Brain microvascular endothelial cell (primary cell): ENCODE measurements around the gene NMRK2.
"Not testable (repeated sequence)": the region's sequence is repeated elsewhere in the genome, so short reads cannot be mapped to it uniquely, and the experiment has no call there.

ENCODE experiments used
- DNase-seq: peaks from one replicate; pipeline ENCODE4 v3.0.0-alpha.2; 2020
- H3K27ac ChIP-seq: fragments of 250-450 bp; sonication (Bioruptor Pico); 2 replicates; pipeline ENCODE4 v1.5.1; 2020; ENCODE audit warnings: mild to moderate bottlenecking, moderate library complexity
- H3K27me3 ChIP-seq: fragments of 250-450 bp; sonication (Bioruptor Pico); replicated peaks from 2 replicates; pipeline ENCODE4 v1.5.1; 2020; ENCODE audit warnings: mild to moderate bottlenecking
- H3K36me3 ChIP-seq: fragments of 250-450 bp; sonication (Bioruptor Pico); replicated peaks from 2 replicates; pipeline ENCODE4 v1.5.1; 2020; ENCODE audit warnings: mild to moderate bottlenecking
- H3K4me3 ChIP-seq: 2 replicates; pipeline ENCODE4 v1.5.1; 2011; ENCODE audit warnings: low read depth, mild to moderate bottlenecking, control low read depth, low read length, moderate library complexity
- in situ Hi-C: cut with HindIII; loops from 2 replicates; pipeline ENCODE4 v1.10.0; 2017; ENCODE audit warnings: low sequenced_read_pairs, low pct_ligation_motif_present
- TF ChIP-seq, protein P1 (sequence below): IDR thresholded peaks from 2 replicates; pipeline ENCODE4 v1.5.1; 2011; ENCODE audit warnings: low read depth, mild to moderate bottlenecking, moderate library complexity, low read length, control low read depth, inconsistent platforms; ENCODE audit errors: missing control alignments

The NMRK2 gene

DNA sequence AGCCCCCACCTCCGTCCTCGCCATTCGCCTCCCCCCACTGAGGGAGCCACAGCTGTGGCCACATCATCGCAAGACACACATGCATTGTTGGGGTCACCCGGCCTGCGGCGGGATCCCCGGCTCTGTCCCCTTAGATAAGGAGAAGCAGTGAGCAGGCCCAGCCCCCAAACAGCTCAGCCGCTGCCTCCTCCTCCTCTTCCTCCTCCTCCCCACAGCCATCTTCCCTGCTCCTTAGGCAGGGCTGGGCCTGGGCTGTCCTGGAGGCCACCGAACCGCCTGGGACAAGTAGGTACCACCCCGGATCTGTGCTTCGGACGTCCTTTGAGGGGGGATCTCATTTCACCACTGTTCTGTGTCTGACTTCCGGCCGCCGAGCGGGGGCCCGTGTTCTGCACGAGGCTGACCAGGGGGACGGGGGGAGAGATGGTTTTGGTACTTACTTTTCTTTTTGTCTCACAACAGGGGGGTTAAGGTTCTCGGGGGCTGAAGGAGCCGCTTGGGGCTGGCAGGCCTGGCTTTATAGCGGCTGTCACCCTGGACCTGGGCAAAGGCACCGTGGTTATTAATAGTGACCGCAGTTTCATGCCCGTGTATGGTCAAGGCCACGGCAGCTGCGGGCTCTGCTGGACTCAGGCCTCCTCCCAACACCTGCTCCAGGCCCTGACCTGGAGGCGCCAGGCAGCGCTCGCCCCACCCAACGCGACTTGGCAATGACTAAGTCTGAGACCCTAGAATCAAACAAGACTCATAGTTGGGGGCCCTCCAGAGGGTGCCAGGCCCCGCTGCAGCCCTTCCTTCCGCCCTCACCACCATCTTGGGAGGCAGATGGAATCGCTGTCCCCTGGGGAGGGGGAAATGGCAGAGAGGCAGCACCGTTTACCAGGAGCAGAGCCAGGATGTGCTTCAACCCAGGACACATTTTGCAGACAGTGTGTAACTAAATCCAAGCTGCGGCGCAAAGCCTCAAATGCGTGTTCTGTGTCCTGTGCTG lies 18.3 kb downstream of the NMRK2 start:
- Histone ChIP-seq H3K27ac (no peak overlapping the region), H3K4me3 (no peak overlapping the region), H3K27me3 (no peaks in the 10 kb centered on the region), H3K36me3 (peaks cover 8% of the 10 kb centered on the region)
- TF ChIP-seq, protein P1, sequence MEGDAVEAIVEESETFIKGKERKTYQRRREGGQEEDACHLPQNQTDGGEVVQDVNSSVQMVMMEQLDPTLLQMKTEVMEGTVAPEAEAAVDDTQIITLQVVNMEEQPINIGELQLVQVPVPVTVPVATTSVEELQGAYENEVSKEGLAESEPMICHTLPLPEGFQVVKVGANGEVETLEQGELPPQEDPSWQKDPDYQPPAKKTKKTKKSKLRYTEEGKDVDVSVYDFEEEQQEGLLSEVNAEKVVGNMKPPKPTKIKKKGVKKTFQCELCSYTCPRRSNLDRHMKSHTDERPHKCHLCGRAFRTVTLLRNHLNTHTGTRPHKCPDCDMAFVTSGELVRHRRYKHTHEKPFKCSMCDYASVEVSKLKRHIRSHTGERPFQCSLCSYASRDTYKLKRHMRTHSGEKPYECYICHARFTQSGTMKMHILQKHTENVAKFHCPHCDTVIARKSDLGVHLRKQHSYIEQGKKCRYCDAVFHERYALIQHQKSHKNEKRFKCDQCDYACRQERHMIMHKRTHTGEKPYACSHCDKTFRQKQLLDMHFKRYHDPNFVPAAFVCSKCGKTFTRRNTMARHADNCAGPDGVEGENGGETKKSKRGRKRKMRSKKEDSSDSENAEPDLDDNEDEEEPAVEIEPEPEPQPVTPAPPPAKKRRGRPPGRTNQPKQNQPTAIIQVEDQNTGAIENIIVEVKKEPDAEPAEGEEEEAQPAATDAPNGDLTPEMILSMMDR, result no peak
- no peak for DNase-seq
- in situ Hi-C loops, result no loop called here

DNA sequence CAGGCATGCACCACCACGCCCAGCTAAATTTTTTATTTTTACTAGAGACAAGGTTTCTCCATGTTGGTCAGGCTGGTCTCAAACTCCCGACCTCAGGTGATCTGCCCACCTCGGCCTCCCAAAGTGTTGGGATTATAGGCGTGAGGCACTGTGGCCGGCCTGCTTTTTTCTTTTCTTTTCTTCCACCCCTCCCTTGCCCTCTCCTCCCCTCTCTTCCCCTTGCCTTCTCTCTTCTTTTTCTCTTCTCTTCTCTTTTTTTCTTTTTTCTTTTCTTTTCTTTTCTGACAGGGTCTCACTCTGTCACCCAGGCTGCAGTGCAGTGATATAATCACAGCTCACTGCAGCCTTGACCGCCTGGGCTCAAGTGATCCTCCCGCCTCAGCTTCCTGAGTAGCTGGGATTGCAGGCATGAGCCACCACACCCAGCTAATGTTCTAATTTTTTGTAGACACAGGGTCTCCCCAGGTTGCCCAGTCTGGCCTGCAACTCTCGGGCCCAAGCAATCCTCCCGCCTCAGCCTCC lies 19.9 kb downstream of the NMRK2 start:
- H3K4me3 ChIP-seq, H3K27ac ChIP-seq, H3K27me3 ChIP-seq, in situ Hi-C loops, DNase-seq: not testable (repeated sequence)
- peaks cover 20% of the 10 kb centered on the region for H3K36me3 ChIP-seq

DNA sequence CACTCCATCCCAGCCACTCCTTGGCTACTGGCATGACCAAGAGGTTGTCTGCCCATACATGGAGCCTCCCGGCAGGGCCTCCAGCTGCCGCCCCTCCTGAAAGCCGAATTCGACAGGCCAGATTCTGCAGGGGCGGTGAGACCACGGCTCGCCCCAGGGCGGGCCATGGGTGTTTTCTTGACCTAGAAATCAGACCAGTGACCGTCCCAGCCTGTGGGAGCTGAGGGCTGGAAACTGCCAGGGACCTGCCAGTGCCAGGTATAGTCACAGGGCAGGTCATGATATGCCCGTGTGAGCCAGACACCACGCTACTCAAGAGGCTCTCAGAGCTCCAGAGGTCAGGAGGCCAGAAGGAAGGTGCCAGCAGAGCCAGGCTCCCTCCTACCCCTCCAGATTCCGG lies 21.2 kb downstream of the NMRK2 start:
- TF ChIP-seq, protein P1, result no peak
- Histone ChIP-seq H3K36me3 (peaks cover 30% of the 10 kb centered on the region), H3K27ac (no peak overlapping the region), H3K4me3 (no peak overlapping the region), H3K27me3 (no peaks in the 10 kb centered on the region)
- no peak for DNase-seq
- in situ Hi-C loops, result no loop called here

DNA sequence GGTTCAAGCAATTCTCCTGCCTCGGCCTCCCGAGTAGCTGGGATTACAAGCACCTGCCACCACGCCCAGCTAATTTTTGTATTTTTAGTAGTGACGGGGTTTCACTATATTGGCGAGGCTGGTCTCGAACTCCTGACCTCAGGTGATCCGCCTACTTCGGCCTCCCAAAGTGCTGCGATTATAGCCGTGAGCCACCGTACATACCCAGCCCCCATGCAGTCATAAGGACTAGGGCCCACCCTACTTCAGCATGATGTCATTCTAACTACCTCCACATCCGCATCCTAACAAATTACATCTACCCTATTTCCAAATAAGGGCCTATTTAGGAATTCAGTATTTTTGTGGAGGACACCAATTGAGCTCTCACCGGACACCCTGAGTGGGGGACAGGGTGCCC lies 22.4 kb downstream of the NMRK2 start:
- H3K27ac ChIP-seq, H3K4me3 ChIP-seq, H3K27me3 ChIP-seq, in situ Hi-C loops, DNase-seq: not testable (repeated sequence)
- peaks cover 42% of the 10 kb centered on the region for H3K36me3 ChIP-seq

DNA sequence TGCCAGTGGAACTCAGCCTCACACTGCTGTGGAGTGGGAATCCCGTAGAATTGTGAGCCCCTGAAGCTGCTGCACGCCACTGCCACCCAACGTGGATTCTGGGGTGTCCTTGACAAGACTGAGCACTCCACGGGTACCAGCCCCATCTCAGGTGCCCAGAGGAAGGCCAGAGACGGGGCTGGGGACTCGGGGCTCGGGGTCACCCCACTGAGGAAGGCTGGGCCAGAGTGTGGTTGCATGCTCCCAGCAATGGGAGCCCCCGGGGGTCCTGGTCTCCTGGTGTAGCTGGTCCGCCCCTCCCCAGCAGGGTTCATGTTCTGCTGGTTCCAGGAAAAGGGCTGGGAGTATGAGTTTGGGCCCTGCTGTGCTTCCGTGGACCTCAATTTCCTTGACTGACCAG lies 22.8 kb downstream of the NMRK2 start:
- TF ChIP-seq, protein P1, result no peak
- H3K4me3 ChIP-seq, result no peak overlapping the region
- H3K27me3 ChIP-seq, result no peaks in the 10 kb centered on the region
- peaks cover 46% of the 10 kb centered on the region for H3K36me3 ChIP-seq
- no peak overlapping the region for H3K27ac ChIP-seq
- in situ Hi-C loops, result no loop called here
- no peak for DNase-seq

DNA sequence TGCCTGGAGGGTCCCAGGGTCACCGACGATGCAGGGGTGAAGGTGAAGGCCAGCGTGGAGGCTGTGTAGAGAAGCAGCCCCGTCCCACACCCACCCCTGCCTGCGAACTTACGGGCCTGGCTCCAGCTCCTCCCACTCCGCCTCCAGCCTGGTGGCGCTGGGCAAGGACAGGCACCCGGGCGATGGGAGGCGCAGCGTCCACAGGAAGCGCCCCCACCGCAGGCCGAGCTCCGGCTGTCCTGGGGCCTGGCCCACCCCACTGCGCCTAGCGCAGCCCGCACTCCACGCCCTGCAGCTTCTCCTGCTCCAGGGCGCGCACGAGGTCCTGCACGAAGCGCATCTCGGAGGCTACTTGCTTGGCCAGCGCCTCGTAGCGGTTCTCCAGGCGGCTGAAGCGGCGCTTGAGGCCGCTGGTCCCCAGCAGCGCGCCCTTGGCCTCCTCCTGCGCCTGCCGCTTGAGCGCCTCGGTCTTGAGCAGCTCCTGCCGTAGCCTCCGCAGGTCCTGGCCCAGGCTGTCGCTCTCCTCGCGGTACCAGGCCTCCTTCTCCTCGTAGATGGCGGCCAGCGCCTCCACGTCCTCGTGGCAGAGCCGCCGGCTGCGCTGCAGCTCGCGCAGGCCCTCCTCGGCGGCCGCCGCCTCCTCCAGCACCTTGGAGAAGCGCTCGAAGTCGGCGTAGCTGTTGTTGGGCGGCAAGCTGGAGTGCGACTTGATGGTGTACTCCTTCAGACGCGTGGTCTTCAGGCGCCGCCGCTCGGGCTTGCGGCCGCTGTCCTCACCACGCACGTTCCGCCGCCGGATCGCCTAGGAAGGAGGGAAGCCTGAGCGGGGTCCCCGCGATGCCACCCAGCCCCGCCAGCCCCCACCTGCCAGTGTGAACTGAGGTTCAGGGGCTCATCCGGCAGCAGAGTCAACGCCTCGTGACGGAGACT lies 26.2 kb downstream of the NMRK2 start:
- Histone ChIP-seq H3K27me3 (no peaks in the 10 kb centered on the region), H3K27ac (no peak overlapping the region), H3K4me3 (no peak overlapping the region), H3K36me3 (peaks cover 79% of the 10 kb centered on the region)
- in situ Hi-C loops, result no loop called here
- DNase-seq, result no peak
- TF ChIP-seq, protein P1, result no peak
